HG03108 (cell line): Measurements from ENCODE around the gene RNF40.
A peak's percentile ranks its signal among the peaks of the same experiment; 100 is the strongest.

Source experiments
- ATAC-seq: cut with Tn5 transposase; IDR thresholded peaks from one replicate; pipeline ENCODE4 v1.9.1; 2021; ENCODE audit warnings: moderate library complexity; ENCODE audit not compliant: unreplicated experiment

RNF40 gene

DNA sequence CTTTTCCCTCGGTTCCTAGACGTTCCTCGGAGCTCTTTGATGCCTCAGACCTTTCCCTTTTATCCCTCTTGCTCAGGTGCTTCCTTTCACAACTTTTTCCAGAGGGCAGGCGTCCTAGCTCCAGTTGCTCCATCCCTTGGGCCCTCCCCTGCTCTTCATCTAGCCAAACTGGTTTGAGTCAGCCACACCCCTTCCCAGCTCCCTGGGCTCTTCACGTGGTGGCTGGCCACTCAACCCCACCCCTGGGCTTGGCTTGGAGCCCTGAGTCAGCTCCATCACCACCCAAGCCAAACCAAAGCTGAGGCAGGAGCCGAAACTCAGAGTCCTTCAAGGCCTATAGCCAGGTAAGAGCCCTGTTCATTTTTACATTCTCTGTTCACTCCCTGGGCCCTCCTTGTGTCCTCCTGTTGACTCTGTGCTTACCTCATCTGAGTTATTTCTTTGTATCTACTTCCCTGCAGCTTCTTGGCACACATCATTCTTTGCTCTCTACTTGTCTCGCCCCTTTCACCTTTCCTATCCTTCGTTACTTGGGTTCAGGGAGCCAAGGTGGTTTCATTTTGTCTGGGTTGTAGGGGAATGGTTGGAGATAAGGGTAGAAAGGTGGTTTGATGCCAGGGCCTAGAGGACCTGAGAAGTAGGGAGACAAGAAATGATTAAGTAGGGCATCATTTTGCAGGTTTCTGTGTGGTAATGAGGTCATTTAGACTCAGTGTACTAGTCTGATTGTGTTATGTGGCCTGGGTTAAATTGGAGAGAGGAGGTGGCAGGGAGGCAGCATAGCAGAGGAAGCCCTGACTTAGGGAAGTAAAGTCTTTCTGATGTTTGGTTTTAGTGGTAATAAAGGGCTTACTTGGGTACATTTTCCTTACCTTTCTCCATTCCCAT, 21.5 kb upstream of the RNF40 start:
- no peak for ATAC-seq

GRCh38 chr16:30741461-30741914, 20.6 kb upstream of the RNF40 start:
- ATAC-seq, result no peak

GRCh38 chr16:30743716-30744115, 18.4 kb upstream of the RNF40 start:
- ATAC-seq, result no peak

- no peak for ATAC-seq
Observed at GRCh38 chr16:30744183-30744582, 17.9 kb upstream of the RNF40 start.

DNA sequence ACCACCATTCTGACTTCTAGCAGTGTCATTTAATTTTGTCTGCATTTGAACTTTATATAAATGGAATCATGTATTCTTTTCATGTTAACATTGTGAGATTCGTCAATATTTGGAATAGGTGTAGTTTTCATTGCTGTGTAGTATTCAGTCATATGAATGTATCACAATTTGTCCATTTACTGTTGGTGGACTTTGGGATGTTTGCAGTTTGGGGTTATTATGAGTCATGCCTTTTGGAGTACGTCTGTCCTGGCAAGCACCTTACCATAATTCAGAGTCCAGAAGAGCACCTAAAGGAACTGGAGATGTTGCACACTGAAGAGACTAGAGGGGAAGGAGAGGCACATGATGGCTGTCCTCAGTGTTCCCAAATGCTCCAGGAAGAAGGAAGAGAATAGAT, 17.0 kb upstream of the RNF40 start:
- ATAC-seq, result no peak

DNA sequence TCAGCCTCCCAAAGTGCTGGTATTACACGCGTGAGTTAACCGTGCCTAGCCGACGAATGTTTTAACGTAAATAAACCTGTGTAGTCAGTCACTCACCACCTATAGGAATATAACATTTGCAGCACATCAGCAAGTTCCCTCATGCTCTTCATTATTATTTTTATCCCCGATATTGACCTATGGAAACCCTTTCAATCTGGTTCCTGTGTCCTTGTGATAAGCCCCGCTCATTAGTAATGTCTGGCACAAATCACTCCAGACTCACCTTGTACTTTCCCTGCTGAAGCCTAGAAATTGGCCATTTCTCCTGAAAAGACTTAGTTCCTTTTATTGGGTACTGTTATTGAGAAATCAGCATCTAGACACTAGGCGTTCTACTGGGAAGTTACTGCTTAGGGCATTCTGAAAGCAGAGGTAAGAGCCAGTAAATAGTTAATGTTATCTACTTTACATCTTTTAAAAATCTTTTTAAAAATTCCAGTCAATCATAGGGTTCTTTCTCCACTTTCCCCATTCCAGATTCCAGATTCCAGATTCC, 15.4 kb upstream of the RNF40 start:
- no peak for ATAC-seq

DNA sequence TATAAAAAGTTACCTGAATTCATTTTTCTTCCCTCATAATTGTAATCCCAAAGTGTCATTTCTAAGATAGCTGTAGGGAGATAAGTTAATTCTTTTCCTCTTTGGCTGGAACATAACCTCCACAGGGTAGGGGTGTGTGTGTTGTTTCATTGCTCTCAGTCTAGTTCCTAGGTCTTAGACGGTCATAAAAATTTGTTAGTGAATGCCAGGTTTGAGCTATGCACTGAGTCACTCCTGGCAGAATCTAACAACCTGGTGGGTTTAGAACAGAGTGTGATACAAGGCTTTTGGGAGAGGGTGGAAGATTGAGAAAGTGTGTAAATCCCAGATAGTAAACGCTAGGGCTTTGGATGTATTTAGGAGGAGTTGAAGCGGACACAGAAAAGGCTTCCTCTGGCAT, 14.8 kb upstream of the RNF40 start:
- ATAC-seq, result no peak

- peak; percentile 99 for ATAC-seq
Observed at GRCh38 chr16:30747799-30748633, 14.1 kb upstream of the RNF40 start, which contains the start of gene PHKG2. TSS of gene PHKG2 (plus strand) at chr16:30748425. CDS start at chr16:30748821, 396 bp downstream.

GRCh38 chr16:30748634-30749445, 13.3 kb upstream of the RNF40 start:
- ATAC-seq, result no peak

DNA sequence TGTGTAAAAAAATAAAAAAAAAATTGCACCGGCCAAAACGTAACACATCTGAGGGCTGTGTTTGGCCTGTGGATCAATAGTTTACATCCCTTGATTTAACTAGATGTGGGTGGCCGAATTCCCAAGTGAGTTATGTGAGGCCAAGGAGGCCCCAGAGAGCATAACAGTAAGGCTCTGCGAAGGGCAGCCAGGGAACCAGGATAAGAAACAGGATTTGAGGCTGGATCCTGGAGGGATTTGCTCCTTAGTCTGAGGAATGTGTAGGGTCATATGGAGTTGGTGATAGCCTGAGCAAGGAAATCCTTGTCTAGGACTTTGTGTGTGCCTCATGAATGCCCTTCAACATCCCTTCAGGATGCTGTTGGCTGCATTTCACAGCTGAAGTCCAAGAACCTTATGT, 11.9 kb upstream of the RNF40 start:
- ATAC-seq, result no peak

- ATAC-seq, result no peak
Observed at GRCh38 chr16:30750876-30751465, 11.2 kb upstream of the RNF40 start.

- no peak for ATAC-seq
Observed at GRCh38 chr16:30753596-30753995, 8.5 kb upstream of the RNF40 start.

GRCh38 chr16:30755955-30756780, 6.0 kb upstream of the RNF40 start:
- no peak for ATAC-seq

GRCh38 chr16:30756781-30757100, 5.4 kb upstream of the RNF40 start:
- no peak for ATAC-seq

DNA sequence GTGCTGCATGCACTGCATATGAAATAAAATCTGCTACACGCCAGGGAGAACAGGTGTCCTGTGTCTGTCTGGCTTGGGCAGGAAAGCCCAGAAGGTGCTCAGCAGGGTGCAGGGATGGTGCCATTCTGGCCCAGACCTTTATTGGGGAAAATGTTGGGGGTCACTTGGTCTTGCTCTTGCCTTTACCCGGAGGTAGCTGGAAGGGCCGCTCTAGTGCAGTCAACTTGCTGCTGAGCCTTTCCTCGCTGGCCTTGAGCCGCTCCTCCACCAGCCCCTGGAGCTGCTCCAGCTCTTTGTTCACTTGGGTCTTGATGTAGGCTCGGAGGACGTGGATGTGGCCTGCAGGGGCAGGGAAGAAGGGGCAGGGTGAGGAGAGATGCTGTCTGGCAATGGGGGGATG, 4.8 kb upstream of the RNF40 start:
- no peak for ATAC-seq

DNA sequence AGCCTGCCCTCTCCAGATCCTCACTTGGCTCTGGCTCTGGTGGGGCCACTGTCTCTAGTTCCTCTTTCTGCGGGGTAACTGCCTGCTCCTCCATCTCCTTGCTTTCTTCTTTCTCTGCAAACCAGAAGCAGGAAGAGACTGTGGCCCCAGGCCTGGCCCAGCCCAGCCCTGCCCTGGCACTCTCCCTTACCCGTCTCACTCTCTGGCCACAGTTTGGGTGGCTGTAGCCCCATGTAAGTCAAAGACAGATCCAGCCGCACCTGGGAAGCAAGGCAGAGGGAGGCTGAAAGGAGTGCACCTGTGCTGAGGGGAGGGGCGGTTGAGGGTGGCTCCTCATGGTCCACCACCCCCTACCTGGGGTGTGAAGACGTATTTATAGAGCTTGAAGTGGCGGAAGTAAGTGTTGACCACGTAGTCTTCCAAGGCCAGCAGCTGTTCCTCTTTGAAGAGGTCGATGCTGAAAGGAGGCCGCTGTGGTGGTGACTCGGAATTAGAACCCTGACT, 3.1 kb upstream of the RNF40 start:
- no peak for ATAC-seq

DNA sequence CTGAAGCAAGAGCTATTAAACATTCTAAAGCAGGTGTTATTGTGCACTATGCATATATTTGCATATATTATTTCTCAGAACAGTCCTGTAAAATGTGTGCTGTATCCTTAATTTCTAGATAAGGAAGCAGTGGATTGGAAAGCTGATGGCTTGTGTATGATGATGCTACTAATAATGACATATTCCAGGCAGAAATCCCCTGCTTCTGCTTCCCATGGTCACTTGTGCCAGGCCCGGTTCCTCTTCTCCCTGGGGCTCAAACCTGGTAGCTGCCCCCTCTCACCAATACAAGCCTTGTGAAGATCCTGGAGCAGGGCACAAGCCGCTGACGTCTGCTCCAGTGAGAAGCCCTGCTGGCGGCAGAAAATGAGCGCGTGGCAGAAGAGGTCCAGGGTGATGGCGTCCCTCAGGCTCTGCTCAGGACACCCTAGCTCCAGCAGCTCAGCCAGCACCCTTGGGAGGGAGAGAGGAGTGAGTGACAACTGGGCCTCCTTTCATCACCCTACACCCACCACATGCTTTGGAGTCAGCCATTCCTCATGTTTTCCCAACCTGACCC, 2.0 kb upstream of the RNF40 start:
- no peak for ATAC-seq

GRCh38 chr16:30760577-30761426, 1.3 kb upstream of the RNF40 start:
- ATAC-seq, result no peak
